GM23338 (cell line): ENCODE results near the gene BFSP2. TPM values are rescaled to one million over a fixed set of nuclear protein-coding genes. Genes with fewer than 3 reads are reported as not detected.

Source experiments
- ATAC-seq: fragments of 200-7000 bp; cut with Tn5 transposase; 3 replicates; pipeline ENCODE4 v1.9.1; 2020
- DNase-seq: peaks from one replicate; pipeline ENCODE4 v3.0.0-alpha.2; 2015; ENCODE audit warnings: low spot score
- H2AFZ ChIP-seq: fragments of 200-600 bp; sonication (generic); 2 replicates; pipeline ENCODE4 v1.8.0; 2016; ENCODE audit warnings: antibody characterized with exemption, mild to moderate bottlenecking, moderate library complexity
- H3F3A ChIP-seq: fragments of 200-600 bp; sonication (generic); replicated peaks from 2 replicates; pipeline ENCODE4 v1.8.0; 2017; ENCODE audit warnings: antibody characterized with exemption, mixed run types, low read depth
- H3K27ac ChIP-seq: fragments of 200-600 bp; sonication (generic); 2 replicates; pipeline ENCODE4 v1.6.1; 2016; ENCODE audit warnings: low read depth
- H3K27me3 ChIP-seq: fragments of 200-600 bp; sonication (generic); 2 replicates; pipeline ENCODE4 v1.8.0; 2016; ENCODE audit warnings: mild to moderate bottlenecking, mixed run types, moderate library complexity; ENCODE audit not compliant: insufficient read depth
- H3K36me3 ChIP-seq: fragments of 200-600 bp; sonication (generic); 2 replicates; pipeline ENCODE4 v1.8.0; 2016; ENCODE audit warnings: mild to moderate bottlenecking; ENCODE audit not compliant: insufficient read depth
- H3K4me1 ChIP-seq: fragments of 200-600 bp; sonication (generic); 2 replicates; pipeline ENCODE4 v1.8.0; 2016; ENCODE audit warnings: mild to moderate bottlenecking, moderate library complexity; ENCODE audit not compliant: insufficient read depth
- H3K4me2 ChIP-seq: fragments of 200-600 bp; sonication (generic); 2 replicates; pipeline ENCODE4 v1.7.1; 2017; ENCODE audit warnings: mixed run types
- H3K4me3 ChIP-seq: fragments of 200-600 bp; sonication (generic); 2 replicates; pipeline ENCODE4 v1.6.1; 2016; ENCODE audit warnings: mixed run types
- H3K79me2 ChIP-seq: fragments of 200-600 bp; sonication (generic); replicated peaks from 2 replicates; pipeline ENCODE4 v1.8.0; 2017; ENCODE audit warnings: mild to moderate bottlenecking; ENCODE audit not compliant: insufficient read depth
- H3K9me2 ChIP-seq: fragments of 200-600 bp; sonication (generic); 2 replicates; pipeline ENCODE4 v1.8.0; 2017; ENCODE audit not compliant: insufficient read depth
- H4K20me1 ChIP-seq: fragments of 200-600 bp; sonication (generic); replicated peaks from 2 replicates; pipeline ENCODE4 v1.8.0; 2017; ENCODE audit warnings: mild to moderate bottlenecking; ENCODE audit not compliant: insufficient read depth
- H3K27ac Mint-ChIP-seq: 2 replicates; pipeline ENCODE4 v1.8.0; 2020; ENCODE audit warnings: inconsistent platforms, mild to moderate bottlenecking, moderate library complexity, mixed read lengths
- H3K27me3 Mint-ChIP-seq: 3 replicates; pipeline ENCODE4 v1.8.0; 2022; ENCODE audit warnings: low read depth, mild to moderate bottlenecking, moderate library complexity, mixed read lengths, inconsistent platforms; ENCODE audit not compliant: insufficient read depth, poor library complexity
- H3K36me3 Mint-ChIP-seq: 3 replicates; pipeline ENCODE4 v1.8.0; 2021; ENCODE audit warnings: low read depth, mild to moderate bottlenecking, inconsistent platforms, moderate library complexity, mixed read lengths
- H3K4me1 Mint-ChIP-seq: 3 replicates; pipeline ENCODE4 v1.8.0; 2020; ENCODE audit warnings: mild to moderate bottlenecking, inconsistent platforms, mixed read lengths
- H3K4me3 Mint-ChIP-seq: 3 replicates; pipeline ENCODE4 v1.8.0; 2021; ENCODE audit warnings: moderate library complexity, mild to moderate bottlenecking, inconsistent platforms, mixed read lengths
- H3K9me3 Mint-ChIP-seq: 3 replicates; pipeline ENCODE4 v1.8.0; 2020; ENCODE audit warnings: moderate library complexity, mild to moderate bottlenecking, inconsistent platforms, mixed read lengths
- CREB1 ChIP-seq: fragments of 250-450 bp; sonication (Bioruptor Pico); IDR thresholded peaks from 2 replicates; pipeline ENCODE4 v1.5.0; 2020; ENCODE audit warnings: low read depth, mild to moderate bottlenecking, moderate library complexity
- CTCF ChIP-seq, 2 experiments: fragments of 200-600 bp in 1 of 2; sonication (generic) in 1 of 2; conservative IDR thresholded peaks; 2 replicates each; pipeline versions ENCODE4 v1.5.1 to v1.6.1; 2016 to 2017; ENCODE audit warnings: antibody characterized with exemption in 2 of 2, low read depth in 2 of 2, mild to moderate bottlenecking in 2 of 2, moderate library complexity in 1 of 2
- ETS1 ChIP-seq: IDR thresholded peaks from 2 replicates; pipeline ENCODE4 v1.6.1; 2016; ENCODE audit warnings: antibody characterized with exemption
- EZH2 ChIP-seq: fragments of 200-600 bp; sonication (generic); IDR thresholded peaks from one replicate; pipeline ENCODE4 v1.8.0; 2017; ENCODE audit warnings: antibody characterized with exemption, mild to moderate bottlenecking, low read depth; ENCODE audit not compliant: unreplicated experiment
- EZH2phosphoT487 ChIP-seq: fragments of 200-600 bp; sonication (generic); IDR thresholded peaks from one replicate; pipeline ENCODE4 v1.8.1; 2018; ENCODE audit warnings: antibody characterized with exemption; ENCODE audit not compliant: unreplicated experiment
- JUNB ChIP-seq: IDR thresholded peaks from one replicate; pipeline ENCODE4 v1.6.1; 2016; ENCODE audit warnings: antibody characterized with exemption; ENCODE audit not compliant: unreplicated experiment
- NANOG ChIP-seq: IDR thresholded peaks from 2 replicates; pipeline ENCODE4 v1.6.1; 2016; ENCODE audit warnings: antibody characterized with exemption, borderline replicate concordance
- POLR2AphosphoS5 ChIP-seq: IDR thresholded peaks from 2 replicates; pipeline ENCODE4 v1.6.1; 2016; ENCODE audit warnings: antibody characterized with exemption, low read depth
- REST ChIP-seq: IDR thresholded peaks from one replicate; pipeline ENCODE4 v1.6.1; 2018; ENCODE audit warnings: antibody characterized with exemption; ENCODE audit not compliant: unreplicated experiment
- STAT1 ChIP-seq: IDR thresholded peaks from one replicate; pipeline ENCODE4 v1.6.1; 2016; ENCODE audit warnings: antibody characterized with exemption; ENCODE audit not compliant: unreplicated experiment
- ZNF114 ChIP-seq: fragments of 250-450 bp; sonication (Bioruptor Pico); IDR thresholded peaks from 2 replicates; pipeline ENCODE4 v1.5.0; 2020; ENCODE audit warnings: mild to moderate bottlenecking, moderate library complexity
- ZNF331 ChIP-seq: fragments of 250-450 bp; sonication (Bioruptor Pico); IDR thresholded peaks from 2 replicates; pipeline ENCODE4 v1.5.0; 2020; ENCODE audit warnings: low read depth, mild to moderate bottlenecking, moderate library complexity
- ZNF462 ChIP-seq: fragments of 250-450 bp; sonication (Bioruptor Pico); IDR thresholded peaks from 2 replicates; pipeline ENCODE4 v1.5.0; 2020; ENCODE audit warnings: mild to moderate bottlenecking, moderate library complexity
- polyA plus RNA-seq: library from polyadenylated mRNA; unstranded; fragments of >200 nt; fragmentation: Nextera tagmentation; extraction: Ambion mirVana; gene quantifications from 2 replicates; pipeline ENCODE4 v1.2.1, GENCODE V29; 2016
- total RNA-seq: library from RNA; depleted of rRNA; stranded (reverse); fragments of >200 nt; shearing (Covaris generic); gene quantifications from 2 replicates; pipeline ENCODE4 v1.2.3, GENCODE V29; 2014

Gene BFSP2
- total and polyA plus RNA-seq, 2 experiments from 2014 or later, result not detected

- H3K79me2 ChIP-seq, result no peaks in the 10 kb centered on the region
- H3K36me3 ChIP-seq, result no peaks in the 10 kb centered on the region
- no peaks in the 10 kb centered on the region for H3K27me3 ChIP-seq
- TF ChIP-seq ZNF114 (CRISPR knock-in tag) (no peak), ETS1 (no peak), NANOG (no peak), EZH2 (no peak), ZNF331 (CRISPR knock-in tag) (no peak), CREB1 (CRISPR knock-in tag) (no peak), CTCF (conservative IDR thresholded peaks at IDR 0.05; ENCODE audit: low read depth in 2 of 2) (no peak), JUNB (no peak), REST (no peak), EZH2phosphoT487 (no peak), POLR2AphosphoS5 (no peak), ZNF462 (CRISPR knock-in tag) (no peak), STAT1 (no peak)
- no peaks in the 10 kb centered on the region for H3K36me3 Mint-ChIP-seq
- H3K27ac Mint-ChIP-seq, result no peak overlapping the region
- no peaks in the 10 kb centered on the region for H3K9me3 Mint-ChIP-seq
- H3K4me3 Mint-ChIP-seq, result no peak overlapping the region
- no peaks in the 10 kb centered on the region for H3K4me1 ChIP-seq
- no peak overlapping the region for H3K4me2 ChIP-seq
- H4K20me1 ChIP-seq, result no peaks in the 10 kb centered on the region
- peaks cover 13% of the 10 kb centered on the region; the same call in 2 of the 3 replicates for H3K4me1 Mint-ChIP-seq
- no peaks in the 10 kb centered on the region for H3K9me2 ChIP-seq
- ATAC-seq (peak; percentile 51), DNase-seq (no peak)
- no peaks in the 10 kb centered on the region for H3F3A ChIP-seq
- no peaks in the 10 kb centered on the region for H3K27me3 Mint-ChIP-seq
- no peak overlapping the region for H2AFZ ChIP-seq
- no peak overlapping the region for H3K27ac ChIP-seq
- H3K4me3 ChIP-seq, result no peak overlapping the region
Observed at GRCh38 chr3:133362539-133362938, 37.3 kb upstream of the BFSP2 start.
